Muscle of arm (tissue), 12 donors: ENCODE results near the gene RADIL. TPM values are rescaled to one million over a fixed set of nuclear protein-coding genes. Genes with fewer than 3 reads are reported as not detected.
A peak's percentile ranks its signal among the peaks of the same experiment; 100 is the strongest.

Experiments
- DNase-seq: peaks from one replicate; pipeline ENCODE4 v3.0.0-alpha.2; 2013
- polyA plus RNA-seq, 12 donors: library from polyadenylated mRNA; unstranded; fragments of 120-200 nt; gene quantifications; one replicate each; pipeline ENCODE4 v1.2.1, GENCODE V29; 2013; ENCODE audit not compliant: insufficient read length in 12 of 12

Gene RADIL
- polyA plus RNA-seq, 12 donors, result 2.0 to 14.4 (median 3.5) TPM; not detected in 1

DNA sequence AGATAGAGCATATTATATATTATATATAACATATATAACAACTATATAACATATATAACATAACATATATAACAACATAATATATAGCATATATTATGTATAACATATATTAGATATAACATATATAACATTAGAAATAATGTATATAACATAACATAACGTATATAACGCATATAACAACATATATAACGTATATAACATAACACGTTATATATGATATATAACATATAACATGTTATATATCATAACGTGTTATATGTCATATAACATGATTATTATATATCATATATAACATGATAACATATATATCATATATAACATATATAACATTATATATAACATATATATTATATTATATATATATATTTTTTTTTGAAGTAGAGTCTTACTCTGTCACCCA lies 104.4 kb downstream of the RADIL start:
- no peak for DNase-seq

DNA sequence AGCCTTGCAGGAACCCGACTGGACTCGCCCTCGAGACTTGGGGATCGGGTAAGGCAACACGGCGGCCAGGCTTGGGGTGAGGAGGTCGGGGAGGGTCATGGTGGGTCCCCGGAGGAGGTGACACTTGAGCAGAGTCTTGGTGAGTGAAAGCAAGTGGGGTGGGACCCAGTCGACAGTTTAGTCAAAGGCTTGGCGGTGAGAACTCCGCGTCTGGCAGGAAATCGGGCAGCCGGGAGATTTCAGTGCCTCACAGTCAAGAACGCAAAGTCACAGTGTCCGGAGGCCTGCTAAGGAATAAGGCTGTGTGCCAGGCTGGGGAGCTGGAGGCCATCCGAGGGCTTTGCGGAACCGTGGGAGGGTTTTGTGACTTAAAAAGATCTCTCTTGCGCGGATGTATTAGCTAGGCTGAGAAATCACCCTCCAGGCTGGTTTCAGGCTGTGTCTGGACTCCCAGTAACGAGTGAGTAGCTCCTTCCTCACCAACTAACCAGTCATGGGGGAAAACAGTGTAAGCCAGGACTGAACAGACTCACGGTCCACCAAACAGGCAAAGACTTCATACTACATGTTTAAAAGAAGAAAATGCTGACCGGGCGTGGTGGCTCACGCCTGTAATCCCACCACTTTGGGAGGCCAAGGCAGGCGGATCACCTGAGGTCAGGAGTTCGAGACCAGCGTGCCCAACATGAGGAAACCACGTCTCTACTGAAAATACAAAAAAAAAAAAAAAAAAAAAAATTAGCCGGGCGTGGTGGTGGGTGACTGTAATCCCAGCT lies 107.5 kb downstream of the RADIL start:
- peak; percentile 20 for DNase-seq

DNA sequence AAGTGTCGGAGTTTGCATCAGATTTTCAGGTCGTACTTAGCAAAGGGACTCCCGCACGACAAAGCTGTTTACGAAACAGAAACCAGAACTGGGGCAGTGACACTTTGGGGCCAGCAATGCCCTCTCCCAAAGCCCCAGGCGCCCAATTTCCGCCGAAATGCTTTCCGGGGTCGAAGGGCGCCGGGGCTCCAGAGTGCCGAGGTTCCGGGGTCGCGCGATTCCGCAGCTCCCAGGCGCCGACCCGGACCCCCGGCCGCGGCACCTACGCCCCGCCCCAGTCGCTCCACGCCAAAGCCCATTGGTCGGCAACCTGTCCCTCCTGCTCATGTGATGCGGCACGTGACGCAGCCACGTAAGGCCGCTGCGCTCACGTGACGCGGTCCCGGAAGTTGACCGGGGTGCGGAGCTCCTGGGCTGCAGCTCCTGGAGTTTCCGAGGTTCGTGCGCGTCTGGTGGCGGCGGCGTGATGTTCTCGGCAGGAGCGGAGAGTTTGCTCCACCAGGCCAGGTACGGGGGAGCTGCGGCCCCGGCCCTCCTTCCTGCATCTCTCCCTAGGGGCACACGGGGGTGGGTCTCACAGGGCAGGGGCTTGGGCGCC lies 108.2 kb downstream of the RADIL start, which contains the start of gene AP5Z1:
TSS of gene AP5Z1 (plus strand) at position 374 of the 598 bp plus-strand sequence. CDS start at position 467, 93 bp downstream.
- peak; percentile 97 for DNase-seq

DNA sequence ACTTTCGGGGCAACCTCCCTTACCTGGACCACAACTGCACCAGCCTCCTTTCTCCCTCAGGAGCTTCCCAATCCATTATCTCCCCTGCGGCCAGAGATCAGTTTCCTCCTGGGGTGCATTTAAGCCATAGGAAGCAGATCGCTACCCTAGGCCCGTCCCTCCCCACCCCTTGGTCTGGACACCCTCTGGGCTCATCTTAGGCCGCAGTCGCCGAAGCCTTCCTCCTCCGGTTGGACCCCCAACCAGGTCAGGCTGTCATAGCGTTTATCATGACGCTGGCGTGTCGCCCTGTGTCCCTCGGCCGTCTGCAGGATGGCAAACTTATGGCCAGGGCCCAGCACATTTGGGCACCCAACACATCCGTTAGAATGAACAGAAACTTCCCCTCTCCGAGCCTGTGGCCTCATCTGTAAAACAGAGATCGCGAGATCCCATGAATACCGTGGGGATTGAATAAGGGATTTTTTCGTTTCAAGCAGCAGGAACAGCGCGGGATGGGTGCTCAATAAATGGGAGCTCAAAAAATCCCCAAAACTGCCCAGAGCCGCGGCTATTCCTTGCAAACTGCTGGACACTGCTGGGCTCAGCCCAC lies 108.8 kb downstream of the RADIL start:
- no peak for DNase-seq

DNA sequence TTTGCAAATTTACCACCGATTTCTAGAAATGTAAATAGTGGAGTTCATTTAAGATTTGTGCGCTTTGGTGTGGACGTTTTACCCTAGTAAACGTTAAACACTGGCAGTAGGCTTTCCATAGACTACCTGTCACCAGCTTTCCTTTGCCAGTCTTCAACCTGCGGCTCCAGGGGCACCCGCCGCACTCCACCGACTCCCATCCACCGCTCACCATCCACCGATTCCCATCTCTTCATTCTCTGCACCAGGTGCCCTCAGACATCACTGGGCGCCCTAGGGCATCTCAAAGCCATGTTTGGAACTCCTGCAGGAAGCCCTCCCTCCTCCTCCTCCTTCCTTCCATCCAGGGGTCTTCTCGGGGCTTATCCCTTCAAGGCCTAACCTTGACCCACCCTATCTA lies 109.5 kb downstream of the RADIL start:
- no peak for DNase-seq

DNA sequence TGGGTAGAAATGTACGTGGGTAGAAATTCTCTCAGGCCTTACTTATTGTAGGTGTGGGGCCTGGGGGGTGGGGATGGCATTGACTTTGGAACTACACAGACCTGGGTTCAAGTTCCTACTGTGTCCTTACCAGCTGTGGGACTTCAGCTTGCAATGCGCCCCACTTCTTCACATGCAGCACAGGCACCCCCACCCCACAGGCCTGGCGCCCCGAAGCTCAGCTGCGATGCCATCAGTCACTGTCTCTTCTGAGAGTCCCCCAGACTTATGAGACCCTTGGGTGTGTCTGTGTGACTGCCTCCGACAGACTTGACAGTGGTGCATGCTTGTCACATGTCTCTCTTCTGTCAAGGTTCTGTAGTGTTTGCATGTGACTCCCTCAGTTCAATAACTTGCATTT lies 111.2 kb downstream of the RADIL start:
- no peak for DNase-seq

DNA sequence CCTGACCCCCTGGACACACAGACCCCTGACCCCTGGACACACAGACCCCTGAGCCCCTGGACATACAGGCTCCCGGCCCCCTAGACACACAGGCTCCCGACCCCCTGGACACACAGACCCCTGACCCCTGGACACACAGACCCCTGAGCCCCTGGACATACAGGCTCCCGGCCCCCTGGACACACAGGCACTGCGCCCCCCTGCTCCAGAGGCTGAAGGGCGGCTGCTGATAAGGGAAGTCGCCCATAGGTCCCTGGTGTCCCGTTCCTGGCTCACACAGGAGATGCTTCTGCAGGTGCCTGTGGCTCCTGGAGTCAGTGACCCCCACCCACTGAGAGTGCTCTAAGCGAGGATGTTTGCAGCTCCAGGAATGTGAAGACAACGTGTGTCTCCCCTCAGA lies 111.8 kb downstream of the RADIL start:
- no peak for DNase-seq

DNA sequence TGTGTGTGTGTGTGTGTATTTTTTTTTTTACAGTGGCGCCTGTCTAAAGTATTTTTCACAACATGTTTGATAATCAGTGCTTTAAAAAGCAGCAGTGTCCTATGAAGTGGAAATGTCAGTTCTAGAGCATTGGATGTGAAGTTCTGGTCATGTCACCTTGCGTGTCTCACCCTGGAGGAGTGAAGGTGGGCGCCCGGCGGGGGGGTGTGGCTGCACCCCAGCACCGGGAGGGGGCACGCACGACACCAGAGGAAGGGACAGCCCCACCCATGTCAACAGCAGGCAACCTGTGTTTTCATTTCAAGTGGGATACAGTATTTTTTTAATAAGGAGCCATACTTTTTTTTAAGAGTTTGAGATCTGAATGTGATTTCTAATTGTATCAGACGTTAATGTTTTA lies 112.6 kb downstream of the RADIL start:
- DNase-seq, result no peak

DNA sequence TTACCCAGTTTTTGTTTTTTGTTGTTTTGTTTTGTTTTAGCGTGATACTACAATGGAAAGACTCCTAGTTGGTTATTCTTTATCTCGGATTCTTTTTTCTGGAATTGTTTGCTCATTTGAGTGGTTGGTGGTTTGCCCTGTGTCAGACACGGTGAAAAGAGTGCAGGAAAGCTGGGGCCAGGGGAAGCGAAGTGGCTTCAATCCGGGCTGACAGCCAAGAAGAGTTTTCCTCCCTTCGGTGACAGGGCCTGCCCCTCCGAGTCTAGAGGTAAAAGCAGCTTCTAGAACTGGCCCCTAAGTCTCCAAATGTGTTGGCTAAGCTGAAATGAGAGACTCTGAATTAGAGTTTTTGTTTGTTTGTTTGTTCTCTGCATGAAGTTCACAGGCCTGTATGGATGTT lies 113.8 kb downstream of the RADIL start:
- no peak for DNase-seq

DNA sequence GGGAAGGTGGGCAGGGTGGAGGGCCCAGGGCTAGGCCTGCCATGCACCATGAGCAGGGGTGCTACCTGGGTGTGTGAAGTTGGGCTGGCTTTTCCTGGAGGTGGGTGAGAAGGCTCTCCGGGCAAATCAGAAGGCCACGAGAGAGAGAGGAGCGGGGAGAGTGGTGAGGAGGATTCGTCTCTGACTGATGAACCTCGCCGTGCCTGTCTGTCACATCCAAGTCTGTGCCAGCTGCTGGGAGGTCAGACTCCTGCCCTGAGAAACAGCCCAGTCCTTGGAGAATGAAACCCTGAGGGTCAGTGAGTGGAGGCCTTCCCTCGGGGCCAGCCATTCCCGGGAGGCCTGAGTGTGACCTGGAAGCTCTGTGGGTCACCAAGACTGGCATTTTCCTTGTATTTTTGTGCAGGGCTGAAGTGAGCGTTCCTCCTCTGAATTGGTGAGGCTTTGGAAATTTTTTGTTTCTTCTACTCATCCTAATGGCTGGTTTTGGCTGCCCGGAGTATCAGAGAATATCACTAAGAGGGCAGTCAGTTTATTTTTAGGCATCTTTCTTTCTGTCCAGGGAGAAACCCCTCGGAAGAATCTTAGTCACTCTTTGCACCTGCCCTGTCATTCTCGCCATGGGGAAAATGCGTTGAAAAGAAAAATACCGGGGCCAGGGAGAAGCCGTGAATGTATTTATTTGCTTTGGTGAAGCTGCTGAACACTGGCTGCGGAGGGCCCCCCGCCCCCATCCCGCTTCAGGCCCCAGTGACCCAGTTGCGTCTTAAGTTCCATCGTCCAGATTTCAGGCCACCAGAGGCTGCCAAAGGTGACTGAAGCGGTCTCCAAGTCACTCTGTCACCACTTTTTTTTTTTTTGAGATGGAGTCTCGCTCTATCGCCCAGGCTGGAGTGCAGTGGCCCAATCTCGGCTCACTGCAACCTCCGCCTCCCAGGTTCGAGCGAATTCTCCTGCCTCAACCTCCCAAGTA lies 114.6 kb downstream of the RADIL start:
- DNase-seq, result no peak

DNA sequence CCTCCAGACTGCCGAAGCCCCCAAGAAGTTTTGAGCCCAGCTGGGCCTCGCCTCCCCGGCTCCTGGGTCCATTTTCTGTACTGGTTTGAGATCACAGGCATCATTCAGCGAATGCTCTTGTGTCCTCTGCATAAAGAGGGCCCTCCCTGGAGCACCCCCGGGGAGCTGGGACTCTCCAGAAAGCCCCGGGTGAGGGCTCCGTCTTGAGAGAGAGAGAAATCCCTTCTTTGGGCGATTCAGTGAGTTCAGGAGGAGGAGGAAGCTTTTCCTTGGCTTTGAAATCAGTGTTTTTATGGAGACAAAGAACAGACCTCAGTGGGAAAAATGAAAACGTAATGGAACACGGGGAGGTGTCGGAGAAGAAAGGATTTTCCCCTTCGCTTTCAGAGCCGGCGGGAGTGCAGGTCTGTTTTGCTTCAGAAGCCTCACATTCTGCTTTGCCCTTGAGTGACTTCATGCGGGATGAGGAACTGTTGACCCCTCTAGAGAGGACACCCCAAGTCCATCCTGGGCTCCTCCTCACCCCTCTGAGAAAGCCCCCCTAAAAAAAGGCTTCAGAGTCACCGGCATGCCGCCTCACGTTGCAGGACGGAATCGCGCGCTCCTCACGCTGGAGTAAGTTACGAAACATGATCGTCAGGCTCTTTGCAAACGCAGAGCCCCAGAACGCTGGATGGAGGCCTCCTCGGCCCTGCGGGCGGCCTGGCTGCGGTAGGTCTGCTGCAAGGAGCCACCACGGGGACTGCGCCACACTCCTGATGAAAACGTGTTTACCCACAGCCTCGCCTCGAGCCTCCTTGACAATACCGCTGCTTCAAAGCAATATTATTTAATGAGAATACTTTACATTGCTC lies 116.6 kb downstream of the RADIL start:
- DNase-seq, result no peak

DNA sequence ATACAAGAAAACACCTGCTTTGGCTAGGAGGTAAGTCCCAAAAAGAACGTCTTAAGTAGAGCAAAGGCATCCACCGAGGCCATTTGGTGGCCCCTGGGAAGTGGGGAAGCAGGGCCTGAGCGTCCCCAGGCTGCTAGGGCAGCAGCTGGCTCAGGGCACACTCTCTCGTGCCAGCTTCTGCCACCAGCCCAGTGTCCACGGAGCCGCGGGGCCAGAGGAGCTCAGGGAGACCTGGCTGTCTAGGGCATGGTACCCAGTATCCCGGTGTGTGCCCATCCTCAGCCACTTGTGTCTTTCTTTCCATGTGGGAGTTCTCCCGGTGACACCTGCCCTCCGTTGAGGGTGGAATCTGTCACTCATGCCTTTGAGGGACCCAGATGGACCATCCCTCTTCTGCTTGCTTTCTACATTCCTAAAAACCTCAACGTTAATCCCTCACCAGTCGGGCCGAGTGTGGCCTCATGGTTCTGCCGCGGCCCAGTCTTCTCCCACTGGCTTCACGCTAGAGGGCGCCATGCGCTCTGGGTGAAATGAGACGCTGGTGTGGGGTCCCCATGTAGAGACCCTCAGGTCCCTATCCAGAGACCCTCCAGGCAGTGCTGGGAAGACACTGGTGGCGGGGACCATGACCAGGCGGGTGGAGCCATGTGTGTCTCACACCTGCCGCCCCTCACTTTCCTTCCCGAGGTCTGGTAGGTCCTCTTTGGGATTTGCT lies 117.6 kb downstream of the RADIL start:
- DNase-seq, result no peak

DNA sequence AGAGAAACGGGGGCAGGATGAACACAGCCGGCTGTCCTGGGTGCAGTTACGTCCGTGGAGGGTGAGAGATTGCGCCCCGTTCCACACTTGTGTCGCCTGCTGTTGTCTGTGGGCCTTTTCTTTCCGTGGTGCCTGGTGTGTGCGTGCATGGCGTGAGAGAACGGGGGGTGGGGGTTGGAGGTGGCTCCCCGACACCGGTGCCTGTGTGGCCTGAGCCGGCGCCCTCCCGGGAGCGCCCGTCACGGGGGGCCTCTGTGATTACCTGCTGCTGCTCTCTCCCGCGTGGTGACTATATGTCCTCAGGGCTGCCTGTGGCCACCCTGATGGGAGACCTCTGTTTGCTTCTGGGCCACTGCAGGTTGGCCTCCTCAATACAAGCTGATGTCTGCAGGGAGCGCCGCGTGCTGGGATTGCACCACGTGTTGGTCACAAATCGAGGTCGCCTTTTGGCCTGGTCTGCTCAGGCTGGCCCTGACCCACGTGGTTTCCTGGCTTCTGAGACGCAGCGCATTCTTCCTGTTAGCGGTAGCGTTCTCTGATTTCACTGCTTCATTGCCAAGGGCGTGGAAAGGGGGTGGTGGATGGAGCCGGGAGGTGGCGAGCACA lies 119.0 kb downstream of the RADIL start:
- DNase-seq, result no peak

DNA sequence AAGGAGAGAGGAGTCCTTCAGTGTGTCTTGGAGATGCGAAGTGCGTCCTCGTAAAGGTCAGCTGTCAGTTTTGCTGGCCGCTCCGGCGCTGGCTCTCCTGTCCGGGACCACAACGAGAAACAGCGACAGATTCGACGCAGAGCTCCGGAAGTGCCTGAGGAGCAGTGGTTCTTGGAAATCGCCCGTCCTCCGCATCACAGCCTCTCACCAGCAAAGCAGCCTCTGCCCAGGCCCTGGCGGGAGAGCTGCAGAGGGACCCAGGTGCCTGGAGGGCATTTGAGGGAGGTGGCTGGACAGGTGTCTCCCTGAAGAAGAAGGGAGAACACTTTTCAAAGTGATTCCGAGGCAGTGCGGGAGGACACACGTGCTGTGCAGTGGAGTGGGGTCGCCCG lies 119.7 kb downstream of the RADIL start:
- no peak for DNase-seq

DNA sequence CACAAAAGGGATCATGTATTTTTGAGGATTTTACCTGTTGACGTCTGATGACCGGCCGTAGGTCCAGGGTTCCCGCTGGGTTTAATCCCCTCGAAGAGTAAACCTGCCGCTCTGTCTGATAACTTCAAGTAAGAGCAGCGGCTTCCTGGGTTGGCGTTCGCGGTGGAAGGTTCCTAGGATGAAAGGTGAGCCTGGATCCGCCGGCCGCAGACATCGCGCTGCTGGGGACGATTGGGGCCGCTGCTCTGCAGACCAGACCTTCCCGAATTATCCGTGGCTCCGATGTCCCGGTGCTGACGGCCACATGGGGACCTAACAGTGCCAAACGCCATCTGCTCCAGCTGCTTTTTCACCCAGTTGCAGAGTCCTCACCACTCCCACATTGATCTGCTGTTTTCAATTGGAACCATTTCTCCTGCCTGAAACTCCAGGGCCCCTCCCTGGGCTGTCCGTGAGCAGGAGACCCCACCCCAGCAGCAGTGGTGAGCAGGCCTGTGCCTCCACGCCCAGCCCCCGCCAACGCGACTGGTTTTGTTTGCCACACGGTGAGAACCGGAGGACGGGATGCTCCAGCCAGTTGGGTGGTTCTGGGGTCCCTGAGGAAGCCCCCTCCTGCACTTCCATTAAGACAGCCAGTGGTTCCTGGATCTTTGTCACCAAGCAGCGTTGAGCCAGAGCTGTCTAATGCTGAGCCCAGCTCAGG lies 120.3 kb downstream of the RADIL start:
- no peak for DNase-seq

DNA sequence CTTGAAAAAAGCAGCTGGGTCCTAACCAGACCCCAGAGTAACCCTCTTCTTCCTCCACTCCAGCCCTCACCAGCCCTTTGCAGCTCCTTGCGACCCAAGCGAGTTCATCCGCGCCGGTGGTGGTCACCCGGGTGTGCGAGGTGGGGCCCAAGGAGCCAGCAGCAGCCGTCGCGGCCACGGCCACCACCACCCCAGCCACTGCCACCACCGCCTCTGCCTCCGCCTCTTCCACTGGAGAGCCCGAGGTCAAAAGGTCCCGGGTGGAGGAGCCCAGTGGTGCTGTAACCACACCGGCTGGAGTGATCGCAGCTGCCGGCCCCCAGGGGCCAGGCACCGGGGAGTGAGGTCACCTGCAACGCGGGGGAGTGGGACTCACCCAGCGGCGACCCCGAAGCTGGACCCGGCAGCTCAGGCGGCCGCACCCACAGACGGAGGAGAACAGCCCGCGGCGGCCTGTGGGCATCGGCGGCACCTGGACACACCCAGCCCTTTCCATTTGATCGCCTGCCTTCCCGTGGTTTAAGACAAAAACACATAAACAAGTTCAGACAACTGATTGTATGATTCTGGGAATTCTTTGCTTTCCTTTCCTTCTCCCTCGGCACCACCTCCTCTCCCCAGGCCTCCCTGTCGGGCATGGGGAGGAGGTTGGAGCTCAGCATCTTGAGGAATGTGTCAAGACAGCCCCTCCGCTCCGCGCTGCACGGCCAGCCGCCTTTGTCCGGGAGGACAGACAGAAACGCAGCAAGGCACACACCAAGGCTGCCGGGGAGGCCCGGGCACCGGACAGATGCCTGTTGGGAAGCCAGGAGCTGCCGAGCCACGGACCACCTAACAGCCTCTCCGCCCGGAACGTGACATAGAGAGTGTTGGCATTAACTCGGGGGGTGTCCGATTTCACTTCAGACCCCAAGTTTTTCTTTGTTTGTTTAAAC lies 121.1 kb downstream of the RADIL start:
- DNase-seq, result no peak

DNA sequence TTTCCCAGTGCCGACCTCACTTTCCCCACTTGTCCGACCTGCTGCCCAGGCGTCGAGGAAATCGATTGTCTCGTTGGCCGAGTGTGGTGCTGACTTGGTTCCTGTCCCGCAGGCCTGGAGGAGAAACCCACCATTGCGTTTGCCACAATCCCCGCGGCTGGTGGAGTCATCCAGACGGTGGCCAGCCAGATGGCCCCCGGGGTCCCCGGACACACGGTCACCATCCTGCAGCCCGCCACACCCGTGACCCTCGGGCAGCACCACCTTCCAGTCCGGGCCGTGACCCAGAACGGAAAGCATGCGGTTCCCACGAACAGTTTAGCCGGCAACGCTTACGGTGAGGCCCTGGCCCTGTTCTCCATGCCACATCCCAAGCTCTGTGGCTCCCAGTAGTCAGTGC lies 122.6 kb downstream of the RADIL start:
- DNase-seq, result no peak

DNA sequence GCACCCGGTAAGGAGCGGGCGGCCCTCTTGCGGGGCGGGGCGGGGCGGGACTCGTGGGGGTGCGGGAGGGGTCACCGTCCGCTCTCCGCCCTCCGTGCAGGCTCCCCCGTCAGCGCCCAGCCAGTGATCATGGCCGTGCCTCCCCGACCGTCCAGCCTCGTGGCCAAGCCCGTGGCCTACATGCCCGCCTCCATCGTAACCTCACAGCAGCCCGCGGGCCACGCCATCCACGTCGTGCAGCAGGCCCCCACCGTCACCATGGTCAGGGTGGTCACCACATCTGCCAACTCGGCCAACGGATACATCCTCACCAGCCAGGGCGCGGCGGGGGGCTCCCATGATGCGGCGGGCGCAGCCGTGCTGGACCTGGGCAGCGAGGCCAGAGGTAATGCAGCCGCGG lies 124.3 kb downstream of the RADIL start:
- no peak for DNase-seq
